Skin epidermis (tissue), 12 donors: ENCODE data around the gene SLC9A9.

ENCODE experiments used
- H3K27ac ChIP-seq, 21 experiments: fragments of 200-600 bp; sonication (generic) in 11 of 21; one replicate each; pipeline ENCODE4 v1.5.0; 2020; ENCODE audit warnings: mild to moderate bottlenecking in 3 of 21, inconsistent platforms in 2 of 21, moderate library complexity in 2 of 21
- H3K4me3 ChIP-seq, 7 experiments: fragments of 200-600 bp; sonication (generic) in 2 of 7; one replicate each; pipeline ENCODE4 v1.5.0; 2020; ENCODE audit warnings: inconsistent platforms in 2 of 7, mild to moderate bottlenecking in 2 of 7, moderate library complexity in 1 of 7

The SLC9A9 gene

DNA sequence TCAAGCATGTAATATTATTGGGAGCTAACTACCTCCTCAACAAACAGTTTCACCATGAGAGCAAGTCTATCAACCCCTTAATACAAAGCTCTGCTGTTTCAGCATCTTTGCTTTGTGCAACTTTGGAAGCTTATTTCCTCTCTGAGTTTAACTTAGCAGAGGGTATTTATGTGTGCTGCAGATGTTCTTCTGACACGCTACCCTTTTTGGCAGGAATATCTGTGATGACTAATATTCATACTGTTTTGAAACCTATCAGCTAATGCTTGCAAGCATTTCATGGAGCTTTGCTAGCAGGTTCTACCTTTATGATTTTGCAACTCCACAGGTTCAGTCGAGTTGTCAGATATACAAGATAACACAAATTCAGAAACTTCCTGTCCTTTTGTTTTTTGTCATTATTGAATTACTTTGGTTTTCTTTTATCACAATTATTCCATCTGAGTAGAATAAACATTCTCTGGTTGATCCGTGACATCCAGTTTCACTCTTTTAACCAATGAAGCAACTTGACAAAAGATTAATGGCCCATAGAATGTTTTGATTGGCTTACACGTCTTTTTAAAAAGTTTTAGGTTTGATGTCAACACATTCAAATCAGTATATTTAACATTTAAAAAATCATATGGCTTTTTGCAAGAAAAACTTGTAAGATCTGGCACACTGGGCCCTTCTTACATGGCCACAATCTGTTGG is 1.7 kb upstream of the SLC9A9 start:
- no peak overlapping the region for H3K4me3 ChIP-seq
- peak overlapping the region in 14 of 21 experiments; percentile 0 to 87 (median 58) for H3K27ac ChIP-seq

DNA sequence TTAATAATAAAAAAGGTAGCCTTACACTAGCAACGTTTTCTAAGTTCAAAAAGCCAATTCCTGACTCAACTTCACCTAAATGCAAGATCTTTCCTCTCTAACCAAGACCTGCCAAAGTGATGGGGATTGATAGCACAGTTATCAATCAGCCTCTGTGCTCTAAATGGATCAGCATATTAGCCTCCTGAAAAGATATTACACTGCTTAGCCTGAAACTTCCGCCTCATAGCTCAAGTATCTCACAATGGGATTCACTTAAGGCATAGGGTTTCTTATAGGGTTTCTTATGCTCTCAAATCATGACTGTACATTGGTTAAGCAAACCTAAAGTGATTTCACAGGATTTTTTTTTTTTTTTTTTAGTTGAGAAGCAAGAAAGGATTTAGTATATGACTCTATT is 436 bp upstream of the SLC9A9 start:
- Histone ChIP-seq H3K4me3 (peak overlapping the region in 4 of 7 experiments; percentile 48 to 66 (median 58)), H3K27ac (peak overlapping the region in 14 of 21 experiments; percentile 3 to 87 (median 72))

DNA sequence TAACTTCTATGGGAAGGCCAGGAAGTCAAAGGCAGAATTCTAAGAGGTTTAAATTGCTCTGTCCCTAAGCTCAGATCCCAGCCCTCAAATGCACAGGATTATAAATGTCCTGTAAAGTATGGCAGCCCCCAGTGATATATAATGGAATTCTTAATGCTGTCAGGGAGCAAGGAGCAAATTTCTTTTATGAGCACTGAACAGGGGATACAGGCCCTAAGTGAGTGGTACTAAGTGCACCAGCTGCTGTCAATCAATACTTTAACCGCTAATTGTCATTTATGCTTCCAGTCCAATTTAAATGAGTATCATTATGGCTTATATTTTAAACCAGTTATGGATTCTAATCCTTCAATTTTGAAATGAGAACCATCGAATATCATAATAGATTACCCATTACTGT is 4.7 kb downstream of the SLC9A9 start:
- no peak overlapping the region for H3K4me3 ChIP-seq
- H3K27ac ChIP-seq = no peak overlapping the region

DNA sequence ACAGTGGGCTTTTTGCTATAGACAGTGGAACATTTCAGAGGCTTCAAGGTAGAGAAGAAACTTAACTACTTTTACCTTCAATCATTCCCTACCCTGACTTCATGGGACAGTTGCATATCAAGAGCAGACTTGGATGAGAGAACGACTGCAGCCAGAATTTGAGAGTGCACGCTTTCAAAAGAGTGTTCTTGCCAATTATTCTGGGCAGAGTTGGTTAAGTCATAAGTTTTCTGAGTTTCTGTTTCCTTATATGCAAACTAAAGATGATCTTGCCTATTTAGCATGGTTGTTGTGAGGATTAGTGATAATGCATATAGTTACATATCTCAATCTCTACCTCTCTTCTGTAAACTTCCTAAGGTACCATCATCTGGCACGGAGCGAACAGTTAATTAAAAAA is 7.6 kb downstream of the SLC9A9 start:
- H3K4me3 ChIP-seq = no peak overlapping the region
- H3K27ac ChIP-seq = no peak overlapping the region

DNA sequence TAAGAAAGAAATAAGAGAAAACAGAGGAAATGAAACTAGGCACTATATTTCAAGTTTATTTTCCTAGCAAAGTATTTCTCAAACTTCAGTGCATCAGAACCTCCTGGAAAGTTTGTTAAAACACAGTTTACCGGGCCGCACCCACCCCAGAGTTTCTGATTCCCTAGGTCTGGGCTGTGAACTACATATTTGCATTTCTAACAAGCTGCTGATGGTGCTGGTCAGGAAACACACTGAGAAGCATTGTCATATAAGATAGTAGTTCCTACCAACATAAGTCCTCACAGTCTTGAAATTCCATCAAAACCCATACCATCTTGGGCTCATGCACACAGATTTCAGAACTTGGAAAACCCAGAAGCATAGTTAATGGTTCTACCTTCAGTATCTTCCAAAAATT is 8.3 kb downstream of the SLC9A9 start:
- Histone ChIP-seq H3K27ac (no peak overlapping the region), H3K4me3 (no peak overlapping the region)

DNA sequence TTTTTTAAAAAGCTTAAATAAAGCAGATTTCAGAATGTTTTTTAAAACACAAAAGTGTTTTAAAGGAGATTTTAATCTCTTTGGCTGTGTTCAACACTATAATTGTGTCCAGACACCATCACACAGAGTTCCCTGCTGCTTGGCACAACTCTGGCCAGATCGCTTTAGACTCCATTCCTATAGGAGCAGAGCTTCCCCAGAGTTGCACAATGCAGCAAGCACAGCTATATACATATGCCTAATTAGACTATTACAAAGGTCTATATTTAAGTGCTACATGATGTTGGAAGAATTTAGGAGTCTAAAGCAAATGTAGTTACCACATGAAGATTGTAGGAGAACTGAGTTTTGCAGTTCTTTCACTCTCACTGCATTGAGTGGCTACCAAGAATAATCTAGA is 11.2 kb downstream of the SLC9A9 start:
- no peak overlapping the region for H3K4me3 ChIP-seq
- H3K27ac ChIP-seq = no peak overlapping the region

DNA sequence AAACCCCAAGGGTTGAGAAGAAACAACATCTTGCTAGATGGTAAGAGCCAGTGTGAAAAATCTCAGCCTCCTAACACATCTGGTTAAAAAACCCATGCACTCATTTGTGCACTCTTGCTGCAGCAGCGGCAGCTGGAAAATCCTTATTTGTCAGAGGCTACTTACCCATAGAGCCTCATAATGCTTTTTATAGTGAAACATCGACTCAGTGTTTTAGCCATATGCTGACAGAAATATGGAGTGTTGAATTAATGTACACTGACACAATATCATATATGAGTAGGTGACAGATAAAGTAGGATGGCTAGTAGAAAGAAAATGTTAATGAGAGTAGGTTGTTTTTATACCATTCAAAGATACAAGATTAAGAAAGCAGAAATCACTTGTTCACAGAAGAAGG is 13.0 kb downstream of the SLC9A9 start:
- no peak overlapping the region for H3K4me3 ChIP-seq
- no peak overlapping the region for H3K27ac ChIP-seq

DNA sequence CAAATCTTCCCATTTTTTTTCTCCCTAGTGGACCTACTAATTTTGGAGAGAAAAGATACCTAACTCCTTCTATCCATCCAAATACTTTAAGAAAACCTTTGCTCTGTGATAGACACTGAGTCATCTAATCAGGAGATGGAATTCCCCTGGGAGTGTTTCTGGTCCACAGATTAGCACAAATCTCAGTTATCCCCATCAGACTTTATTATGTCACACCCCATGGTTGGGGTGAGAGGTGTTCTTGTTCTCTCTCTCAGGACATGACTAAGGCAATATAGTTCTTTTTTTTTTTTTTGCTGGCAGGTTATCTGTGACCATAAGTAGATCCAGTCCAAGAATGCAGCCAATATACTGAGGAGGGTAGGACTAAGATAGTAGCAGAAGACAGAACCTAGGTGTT is 15.8 kb downstream of the SLC9A9 start:
- Histone ChIP-seq H3K4me3 (no peak overlapping the region), H3K27ac (peak overlapping the region in 2 of 21 experiments; percentile 16 to 48)

DNA sequence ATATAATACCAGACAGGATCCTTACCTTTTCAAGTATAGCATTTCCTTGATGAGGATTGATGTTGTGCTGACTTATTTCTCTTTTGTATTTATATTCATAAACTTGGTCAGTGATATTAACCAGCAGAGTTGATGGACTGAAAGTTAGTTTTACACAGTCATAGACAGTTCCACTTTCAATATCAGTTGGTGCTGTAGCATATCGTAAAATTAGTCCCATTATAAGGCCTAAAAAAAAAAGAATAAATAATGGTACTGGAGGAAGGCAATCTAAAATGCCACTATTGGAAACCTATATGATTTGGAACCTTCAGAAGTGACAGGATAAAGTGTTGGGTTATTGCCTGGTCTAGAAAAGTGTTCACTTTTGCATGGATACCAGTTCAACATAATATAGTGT is 16.3 kb downstream of the SLC9A9 start:
- H3K27ac ChIP-seq = peak overlapping the region in 4 of 21 experiments; percentile 4 to 48 (median 18)
- H3K4me3 ChIP-seq = no peak overlapping the region

DNA sequence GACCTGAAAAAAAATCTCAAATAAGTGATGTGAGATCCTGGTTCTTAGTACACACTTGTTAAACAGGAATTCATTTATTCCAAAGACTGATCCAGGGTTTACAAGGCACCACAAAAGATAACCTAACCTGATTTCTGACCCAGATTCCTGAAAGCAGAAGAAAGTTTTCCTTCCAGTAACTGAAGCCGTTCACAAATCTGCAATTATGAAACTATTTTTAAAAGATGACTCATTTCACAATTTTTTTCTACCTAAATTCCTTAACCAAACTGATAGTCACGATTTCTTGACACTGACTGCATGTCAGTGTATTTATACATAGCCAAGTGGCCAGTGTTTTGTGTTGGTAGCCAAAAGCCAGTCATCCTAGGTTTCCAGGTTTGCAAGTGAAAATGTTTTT is 17.1 kb downstream of the SLC9A9 start:
- Histone ChIP-seq H3K4me3 (no peak overlapping the region), H3K27ac (peak overlapping the region in 12 of 21 experiments; percentile 12 to 67 (median 29))

DNA sequence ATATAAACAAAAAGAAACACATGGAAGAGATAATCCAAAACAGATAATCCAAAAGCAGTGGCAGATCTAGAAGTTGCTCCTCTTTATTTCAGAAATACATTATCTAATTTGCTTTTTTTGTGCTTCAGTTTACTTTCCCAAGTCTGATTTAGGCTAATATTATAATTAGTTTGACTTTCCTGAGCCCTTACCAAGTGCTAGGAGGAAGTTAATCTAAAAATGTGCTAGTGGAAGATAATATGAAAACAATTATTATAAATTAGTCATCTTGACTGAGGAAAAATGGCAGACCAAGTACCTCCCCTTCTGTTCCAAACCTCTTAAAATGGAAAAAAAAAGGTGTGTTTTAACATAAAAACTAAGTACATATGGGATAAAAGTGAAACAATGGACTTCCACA is 17.5 kb downstream of the SLC9A9 start:
- H3K4me3 ChIP-seq = no peak overlapping the region
- peak overlapping the region in 11 of 21 experiments; percentile 12 to 67 (median 29) for H3K27ac ChIP-seq

DNA sequence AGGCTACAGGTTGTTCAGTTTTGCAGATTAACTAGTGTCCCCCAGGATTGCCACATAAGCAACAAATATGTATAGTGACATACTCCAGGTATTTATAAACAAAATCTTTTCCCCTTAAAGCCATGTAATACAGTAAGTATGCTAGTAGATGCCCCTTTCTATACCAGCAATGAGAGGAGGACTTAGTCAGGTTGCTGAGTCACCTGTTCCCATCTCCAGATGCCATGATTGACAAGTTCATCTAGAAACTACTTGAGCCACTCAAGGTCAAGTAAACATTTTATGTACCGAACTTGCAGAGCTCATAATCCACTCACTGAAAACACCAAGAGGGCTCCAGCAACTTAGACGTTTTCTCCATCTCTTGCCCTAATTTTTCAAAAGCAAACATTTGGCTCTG is 18.2 kb downstream of the SLC9A9 start:
- H3K27ac ChIP-seq = peak overlapping the region in 2 of 21 experiments; percentile 13 to 30

DNA sequence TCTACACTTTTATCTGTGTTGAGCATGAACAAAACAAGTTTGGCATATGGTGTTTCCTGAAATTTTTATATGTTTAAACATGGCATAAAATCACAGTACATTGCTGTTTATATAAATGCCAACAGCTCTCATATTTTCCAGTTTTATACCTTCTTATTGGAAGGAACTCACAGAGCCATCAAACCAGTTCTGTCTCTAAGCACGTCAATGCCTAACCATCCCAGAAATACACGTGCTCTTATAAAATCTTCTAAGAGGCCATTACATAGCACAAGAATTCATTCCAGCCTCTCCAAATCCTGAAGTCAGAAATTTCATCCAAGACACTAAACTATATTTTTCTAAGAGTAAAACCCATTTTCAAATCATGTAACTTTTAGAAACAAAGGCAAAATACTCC is 20.8 kb downstream of the SLC9A9 start:
- Histone ChIP-seq H3K4me3 (no peak overlapping the region), H3K27ac (no peak overlapping the region)

More for the DNA sequence above, 18.2 kb downstream of the SLC9A9 start:
- no peak overlapping the region for H3K4me3 ChIP-seq

DNA sequence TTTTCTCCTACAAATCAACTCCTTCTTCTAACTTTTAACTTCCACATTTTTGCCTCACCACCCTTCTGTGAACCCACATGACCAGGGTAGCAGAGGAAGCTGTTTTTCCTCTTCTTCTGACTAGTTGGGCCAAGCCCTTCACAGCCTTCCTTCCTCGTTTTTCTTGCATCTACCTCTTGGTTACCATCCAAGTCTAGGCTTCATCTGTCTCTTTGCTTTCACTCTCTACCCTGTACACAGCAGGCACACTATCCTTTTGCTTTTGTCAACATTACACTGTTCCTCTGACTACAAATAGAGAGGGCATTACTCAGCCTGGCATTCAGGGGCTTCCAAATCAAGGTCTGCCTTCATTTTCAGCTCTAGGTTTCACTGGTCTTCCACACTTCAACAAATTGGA is 22.0 kb downstream of the SLC9A9 start:
- Histone ChIP-seq H3K27ac (peak overlapping the region in 6 of 21 experiments; percentile 13 to 72 (median 56)), H3K4me3 (no peak overlapping the region)

DNA sequence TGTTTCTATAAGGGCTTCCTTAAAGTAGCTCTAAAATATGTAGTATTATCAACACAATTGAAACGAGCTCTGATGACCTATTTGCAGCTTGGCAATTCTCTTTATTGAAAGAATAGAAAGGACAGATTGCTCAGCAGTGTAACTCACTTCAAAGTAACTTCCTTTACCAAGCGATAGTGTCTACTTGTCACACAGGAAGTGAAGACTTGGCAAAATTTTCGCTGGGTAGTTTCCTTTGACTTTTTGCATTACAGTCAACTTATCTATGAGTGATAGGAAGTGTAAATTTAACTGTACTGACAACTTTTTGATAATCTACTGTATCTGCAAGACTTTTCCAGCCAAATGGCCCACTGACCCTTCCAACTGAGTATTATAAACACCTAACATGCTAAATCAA is 22.8 kb downstream of the SLC9A9 start:
- Histone ChIP-seq H3K4me3 (no peak overlapping the region), H3K27ac (peak overlapping the region in 5 of 21 experiments; percentile 17 to 72 (median 60))

DNA sequence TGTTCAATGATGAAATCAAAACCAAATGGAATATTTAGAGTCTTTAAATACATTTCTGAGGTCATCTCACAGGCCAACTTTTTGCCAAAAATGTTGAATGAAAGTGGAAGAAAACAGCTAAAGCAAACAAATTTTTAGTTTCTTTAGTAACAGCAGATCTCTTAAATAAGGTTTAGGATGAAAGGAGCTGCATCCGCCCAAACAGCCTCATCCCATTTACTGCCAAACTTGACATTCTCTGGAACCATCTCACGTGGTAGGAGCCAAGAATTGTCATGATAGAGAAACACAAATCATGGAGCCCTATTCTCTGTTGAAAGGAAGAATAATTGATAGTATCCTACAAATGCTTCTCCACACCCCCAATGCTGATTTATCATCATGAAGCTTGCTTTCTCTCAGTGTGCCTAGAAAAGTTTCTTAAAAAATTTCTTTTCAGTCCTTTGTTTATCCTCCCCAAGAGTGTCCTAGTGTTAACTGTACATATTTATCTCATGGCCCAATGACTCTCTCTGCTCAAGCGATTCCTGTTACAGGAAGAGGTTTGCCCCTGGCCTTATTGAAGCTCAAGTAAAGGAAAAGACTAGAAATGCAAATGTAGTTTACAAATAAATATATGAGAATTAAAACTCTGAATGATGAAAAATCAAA is 23.4 kb downstream of the SLC9A9 start:
- Histone ChIP-seq H3K4me3 (no peak overlapping the region), H3K27ac (peak overlapping the region in 4 of 21 experiments; percentile 24 to 72 (median 32))

DNA sequence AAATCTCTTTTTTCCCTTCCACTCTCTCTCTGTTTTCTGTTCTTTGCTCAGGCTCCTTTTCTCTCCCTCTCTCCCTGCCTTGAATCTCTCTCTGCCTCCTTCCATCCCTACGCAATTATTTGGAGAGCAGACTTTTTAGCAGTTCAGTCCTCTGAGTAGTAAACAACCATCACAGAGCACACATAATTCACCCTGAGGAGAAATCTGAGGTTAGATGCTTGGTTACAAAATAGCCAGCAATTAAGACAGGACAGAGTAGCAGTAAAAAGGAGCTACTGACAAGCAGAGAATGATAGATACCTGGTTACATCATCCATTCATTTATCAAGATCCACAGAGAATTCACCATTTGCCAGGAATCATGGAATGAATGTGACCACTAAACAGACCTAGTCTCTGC is 25.5 kb downstream of the SLC9A9 start:
- H3K27ac ChIP-seq = no peak overlapping the region

DNA sequence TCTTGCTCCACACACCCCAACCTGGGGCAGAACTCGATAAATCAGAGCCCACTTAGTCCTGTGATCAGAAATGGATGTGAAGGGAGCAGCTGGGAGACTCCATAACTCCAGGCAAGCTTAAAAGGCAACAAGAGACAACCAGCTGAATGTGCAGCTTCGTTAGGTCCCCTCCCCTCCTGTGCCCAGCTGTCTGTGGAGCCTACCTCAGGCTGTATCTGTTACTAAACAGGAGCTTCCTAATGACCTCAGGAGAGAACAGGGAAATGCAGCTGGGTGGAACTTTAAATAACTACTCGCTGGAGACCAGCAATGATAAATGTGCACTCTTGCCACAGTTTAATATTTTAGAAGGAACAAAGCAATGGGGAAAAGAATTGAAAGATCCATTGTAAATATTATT is 25.9 kb downstream of the SLC9A9 start:
- Histone ChIP-seq H3K27ac (peak overlapping the region in 2 of 21 experiments; percentile 5 to 38), H3K4me3 (no peak overlapping the region)

More for the DNA sequence above, 25.5 kb downstream of the SLC9A9 start:
- H3K4me3 ChIP-seq = no peak overlapping the region

DNA sequence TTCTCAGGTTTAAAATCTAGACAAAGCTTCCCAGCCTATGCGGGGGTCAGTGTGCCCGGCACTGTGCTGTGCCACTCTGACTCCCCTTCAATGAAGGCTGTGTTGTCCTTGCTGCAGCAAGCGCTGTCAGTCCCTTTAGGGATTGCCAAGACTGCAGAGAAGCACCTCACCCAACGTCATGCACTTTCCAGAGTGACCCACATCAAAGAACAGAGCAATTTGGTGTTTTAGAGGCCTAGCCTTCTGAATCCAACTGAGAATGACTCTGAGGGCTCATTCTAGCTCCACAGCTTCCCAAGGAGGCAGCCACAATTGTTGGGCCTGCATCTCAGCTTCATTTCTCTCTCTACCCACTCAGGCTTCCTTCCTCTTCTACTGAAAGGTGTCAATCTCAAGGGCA is 26.4 kb downstream of the SLC9A9 start:
- H3K4me3 ChIP-seq = no peak overlapping the region
- peak overlapping the region in 4 of 21 experiments; percentile 5 to 38 (median 24) for H3K27ac ChIP-seq

DNA sequence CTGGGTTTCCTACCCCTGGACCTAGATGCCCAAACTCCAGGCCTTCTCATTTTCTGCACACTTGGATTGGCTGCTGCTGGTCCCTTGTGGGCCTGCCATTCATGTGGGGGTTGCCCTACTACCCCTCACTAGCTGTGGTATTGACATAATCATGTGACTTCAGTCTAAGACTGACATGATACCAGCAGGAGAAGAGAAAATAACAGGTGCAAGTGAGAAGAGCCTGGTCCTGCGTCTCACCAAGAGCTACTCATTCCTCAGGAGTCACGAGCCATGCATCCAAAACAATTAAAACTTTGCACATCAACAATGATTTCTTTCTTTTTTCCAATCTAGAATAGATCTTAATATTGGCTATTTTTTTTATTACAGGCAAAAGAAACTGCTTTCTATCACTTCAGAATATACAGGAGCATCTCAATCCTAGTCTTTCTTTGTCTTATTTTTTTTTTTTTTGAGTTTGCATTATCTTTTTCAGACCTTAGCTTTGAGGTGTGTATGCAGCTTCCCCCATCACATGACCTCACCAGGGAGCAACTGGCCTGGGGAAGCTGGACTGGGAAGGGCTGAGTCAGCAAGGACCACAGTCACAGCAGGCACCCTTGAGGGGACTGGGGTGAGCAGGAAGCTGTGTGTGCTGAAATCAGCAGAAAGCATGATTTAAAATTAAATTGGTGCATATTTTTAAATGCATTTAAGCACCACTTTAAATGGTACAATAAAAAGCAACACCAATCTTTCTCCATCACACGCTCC is 27.6 kb downstream of the SLC9A9 start:
- Histone ChIP-seq H3K4me3 (no peak overlapping the region), H3K27ac (no peak overlapping the region)

DNA sequence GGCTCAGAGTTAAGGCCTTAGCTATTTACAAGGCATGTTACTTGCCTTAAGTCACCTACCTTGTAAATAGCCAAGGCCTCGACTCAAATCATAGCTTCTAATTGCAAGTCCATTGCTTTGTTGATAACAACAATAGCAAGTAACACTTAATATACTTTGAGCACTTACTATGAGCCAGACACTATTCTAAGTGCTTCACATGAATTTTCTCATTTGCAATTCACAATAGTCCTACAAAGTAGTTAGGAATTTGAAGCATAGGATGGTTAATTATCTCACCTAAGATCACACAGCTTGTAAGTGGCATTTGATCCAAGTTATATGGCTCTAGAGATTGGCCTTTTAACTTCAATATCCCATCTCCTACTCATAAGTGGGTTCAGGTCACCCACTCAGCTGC is 28.4 kb downstream of the SLC9A9 start:
- H3K4me3 ChIP-seq = no peak overlapping the region
- no peak overlapping the region for H3K27ac ChIP-seq
